Measurements from ENCODE around the gene IFT43.
A peak's percentile ranks its signal among the peaks of the same experiment; 100 is the strongest.

IFT43 gene

DNA sequence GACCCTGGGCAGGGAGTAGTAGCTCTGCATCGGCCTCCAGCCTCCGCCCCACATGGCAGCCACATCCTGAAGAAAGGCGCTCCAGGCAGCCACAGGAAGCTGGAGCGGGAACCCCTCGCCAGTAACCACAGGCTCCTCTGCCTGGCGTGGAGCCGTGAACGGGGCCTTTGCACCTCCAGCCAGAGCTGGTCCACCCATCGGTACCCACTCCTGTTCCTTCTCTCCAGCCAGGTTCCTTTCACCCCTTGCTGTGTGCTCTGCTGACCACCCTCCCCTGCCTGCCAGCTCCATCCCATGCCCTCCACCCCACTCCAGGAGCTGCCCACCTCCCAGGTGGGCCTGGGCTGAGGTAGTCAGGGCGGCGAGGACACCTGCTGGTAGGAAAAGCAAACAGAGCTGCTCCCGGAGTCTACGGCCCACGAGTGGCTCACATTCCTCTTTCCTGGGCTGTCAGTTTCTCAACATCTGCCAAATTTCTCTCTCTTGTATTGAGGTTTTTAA lies 6.4 kb upstream of the IFT43 start:
- DNase-seq (ENCODE audit: insufficient read length, low spot score) (no peak), FAIRE-seq (peak; percentile 43)
- TF ChIP-seq POU2F2 (IDR thresholded peaks at IDR 0.05; ENCODE audit: low read depth, low read length) (no peak), POLR2AphosphoS5 (IDR thresholded peaks at IDR 0.05; ENCODE audit: low read depth, low read length) (no peak), PAX5 (IDR thresholded peaks at IDR 0.05; ENCODE audit: insufficient read depth, low read length, severe bottlenecking) (no peak), POLR2A (IDR thresholded peaks at IDR 0.05; ENCODE audit: low read depth, low read length) (no peak), SPI1 (IDR thresholded peaks at IDR 0.05; ENCODE audit: low read depth, low read length) (no peak), TAF1 (IDR thresholded peaks at IDR 0.05; ENCODE audit: low read depth, low read length) (no peak)

- DNase-seq (ENCODE audit: insufficient read length, low spot score) = no peak
- TF ChIP-seq POU2F2 (IDR thresholded peaks at IDR 0.05; ENCODE audit: low read depth, low read length) (no peak), POLR2AphosphoS5 (IDR thresholded peaks at IDR 0.05; ENCODE audit: low read depth, low read length) (no peak), PAX5 (IDR thresholded peaks at IDR 0.05; ENCODE audit: insufficient read depth, low read length, severe bottlenecking) (no peak), TAF1 (IDR thresholded peaks at IDR 0.05; ENCODE audit: low read depth, low read length) (no peak), SPI1 (IDR thresholded peaks at IDR 0.05; ENCODE audit: low read depth, low read length) (no peak)
- FAIRE-seq = no peak
Observed at GRCh38 chr14:75979648-75980565, 5.7 kb upstream of the IFT43 start.

- FAIRE-seq = no peak
- DNase-seq (ENCODE audit: insufficient read length, low spot score) = no peak
- no peak for TF ChIP-seq TAF1 (IDR thresholded peaks at IDR 0.05; ENCODE audit: low read depth, low read length)
- TF ChIP-seq POLR2A (IDR thresholded peaks at IDR 0.05; ENCODE audit: low read depth, low read length) = no peak
- TF ChIP-seq PAX5 (IDR thresholded peaks at IDR 0.05; ENCODE audit: insufficient read depth, low read length, severe bottlenecking) = no peak
- TF ChIP-seq SPI1 (IDR thresholded peaks at IDR 0.05; ENCODE audit: low read depth, low read length) = no peak
- no peak for TF ChIP-seq POU2F2 (IDR thresholded peaks at IDR 0.05; ENCODE audit: low read depth, low read length)
- no peak for TF ChIP-seq POLR2AphosphoS5 (IDR thresholded peaks at IDR 0.05; ENCODE audit: low read depth, low read length)
Observed at GRCh38 chr14:75980856-75981255, 4.7 kb upstream of the IFT43 start.

DNA sequence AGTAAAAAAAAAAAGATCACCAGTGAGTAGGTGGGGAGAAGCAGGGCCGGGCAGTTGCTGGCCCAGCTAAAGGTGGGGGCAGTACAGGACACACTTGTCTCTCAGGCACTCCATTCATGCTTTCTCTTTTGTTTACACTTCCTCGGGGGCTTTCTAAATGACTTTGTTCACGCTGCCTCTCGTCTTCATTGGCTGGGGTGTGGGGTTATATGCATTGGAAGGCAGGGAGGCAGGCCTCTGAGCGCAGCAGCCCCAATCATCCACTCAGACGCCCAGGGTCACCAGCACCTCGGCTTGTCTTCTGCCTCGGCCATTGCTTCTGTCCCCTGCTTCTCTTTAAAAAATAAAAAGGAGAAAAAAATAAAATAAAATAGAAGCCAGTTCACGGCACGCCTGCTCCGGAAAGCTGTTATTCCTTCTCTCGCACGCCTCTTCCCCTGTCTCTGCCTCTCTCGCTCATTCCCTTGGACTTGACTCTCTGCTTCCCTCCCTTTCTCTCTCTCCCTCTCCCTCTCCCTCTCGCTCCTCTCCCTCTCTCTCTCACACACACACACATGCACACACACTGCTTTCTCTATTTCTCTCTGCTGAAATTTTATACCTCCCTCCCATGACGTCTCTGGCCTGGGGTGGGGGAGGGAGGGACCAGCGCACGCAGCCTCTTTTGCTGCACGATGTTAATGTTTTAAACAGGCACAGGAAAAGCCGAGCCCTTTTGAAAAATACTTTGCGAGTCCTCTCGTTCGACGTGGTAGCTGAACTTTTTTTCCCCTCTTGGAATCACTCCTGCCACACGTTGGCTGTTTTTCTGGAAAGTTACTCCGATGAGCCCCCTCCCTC lies 3.9 kb upstream of the IFT43 start, which contains the start of gene TGFB3:
Gene TGFB3, minus strand, starts transcription at position 570 of the 840 bp plus-strand sequence. CDS start 1,102 bp downstream, outside the sequence.
- DNase-seq (ENCODE audit: insufficient read length, low spot score) = peak; percentile 69
- TF ChIP-seq POLR2A (IDR thresholded peaks at IDR 0.05; ENCODE audit: low read depth, low read length) = 0 out of 2 replicates have a peak, but pooled peaks have one; percentile 31
- peak; percentile 91 for TF ChIP-seq POU2F2 (IDR thresholded peaks at IDR 0.05; ENCODE audit: low read depth, low read length)
- TF ChIP-seq POLR2AphosphoS5 (IDR thresholded peaks at IDR 0.05; ENCODE audit: low read depth, low read length) = no peak
- TF ChIP-seq PAX5 (IDR thresholded peaks at IDR 0.05; ENCODE audit: insufficient read depth, low read length, severe bottlenecking) = no peak
- TF ChIP-seq TAF1 (IDR thresholded peaks at IDR 0.05; ENCODE audit: low read depth, low read length) = no peak
- peak; percentile 72 for TF ChIP-seq SPI1 (IDR thresholded peaks at IDR 0.05; ENCODE audit: low read depth, low read length)
- FAIRE-seq = peak; percentile 91

DNA sequence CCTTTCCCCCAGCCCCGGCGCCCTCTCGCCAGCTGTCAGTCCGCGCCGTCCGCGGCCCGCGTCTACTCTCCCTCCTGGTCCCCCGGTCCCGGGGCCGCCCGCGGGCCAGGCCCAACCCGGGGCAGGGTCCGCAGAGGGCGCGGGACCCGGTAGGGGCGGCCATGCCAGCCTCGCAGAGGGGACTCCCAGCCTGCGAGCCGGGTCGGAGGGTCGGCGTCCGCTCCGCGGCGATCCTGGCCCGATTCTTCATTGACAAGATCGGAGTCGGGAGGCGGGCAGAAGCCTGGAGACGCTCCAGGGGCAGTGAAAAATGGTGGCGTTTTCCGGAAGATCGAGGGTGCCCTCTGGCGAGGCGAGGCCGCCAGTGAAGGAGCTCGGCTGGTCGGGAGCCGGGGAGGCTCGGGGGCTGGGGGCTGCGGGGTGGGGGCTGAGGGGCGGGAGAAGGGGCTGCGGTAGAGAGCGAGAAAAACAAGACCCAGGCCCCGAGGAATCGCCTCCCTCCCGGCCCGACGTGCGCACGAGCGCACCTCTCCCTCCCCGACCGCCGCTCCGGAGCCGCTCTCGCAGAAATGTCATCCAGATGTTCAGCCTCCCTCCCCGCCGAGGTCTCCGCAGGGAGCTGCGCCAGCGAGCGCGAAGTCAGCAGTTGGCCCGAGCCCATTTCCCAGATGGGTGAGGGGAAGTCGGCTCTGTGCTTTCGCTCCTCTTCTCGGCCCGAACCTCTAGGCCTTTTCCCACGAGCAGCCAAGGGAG lies 3.1 kb upstream of the IFT43 start:
- DNase-seq (ENCODE audit: insufficient read length, low spot score) (peak; percentile 63), FAIRE-seq (peak; percentile 82)
- TF ChIP-seq SPI1 (IDR thresholded peaks at IDR 0.05; ENCODE audit: low read depth, low read length) (no peak), TAF1 (IDR thresholded peaks at IDR 0.05; ENCODE audit: low read depth, low read length) (no peak), PAX5 (IDR thresholded peaks at IDR 0.05; ENCODE audit: insufficient read depth, low read length, severe bottlenecking) (no peak), POLR2AphosphoS5 (IDR thresholded peaks at IDR 0.05; ENCODE audit: low read depth, low read length) (no peak), POLR2A (IDR thresholded peaks at IDR 0.05; ENCODE audit: low read depth, low read length) (no peak), POU2F2 (IDR thresholded peaks at IDR 0.05; ENCODE audit: low read depth, low read length) (no peak)

DNA sequence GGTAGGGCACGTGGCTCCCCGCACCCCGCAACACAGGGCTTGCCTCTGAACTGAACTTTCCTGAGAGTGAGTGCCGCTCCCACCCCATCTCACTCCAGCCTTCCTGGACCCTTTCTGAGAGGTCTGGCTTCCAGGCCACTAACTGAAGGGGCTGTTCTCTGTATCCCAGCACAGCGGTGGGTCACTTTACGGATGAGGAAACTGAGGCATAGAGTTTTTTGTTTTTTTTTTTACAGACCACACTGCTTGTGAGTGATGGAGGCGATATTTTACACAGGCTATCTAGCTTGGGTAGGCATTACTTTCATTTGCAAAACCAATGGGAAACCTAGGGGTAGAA lies 2.6 kb upstream of the IFT43 start:
- FAIRE-seq (no peak), DNase-seq (ENCODE audit: insufficient read length, low spot score) (no peak)
- TF ChIP-seq SPI1 (IDR thresholded peaks at IDR 0.05; ENCODE audit: low read depth, low read length) = no peak
- no peak for TF ChIP-seq POU2F2 (IDR thresholded peaks at IDR 0.05; ENCODE audit: low read depth, low read length)
- no peak for TF ChIP-seq PAX5 (IDR thresholded peaks at IDR 0.05; ENCODE audit: insufficient read depth, low read length, severe bottlenecking)
- TF ChIP-seq POLR2AphosphoS5 (IDR thresholded peaks at IDR 0.05; ENCODE audit: low read depth, low read length) = no peak
- no peak for TF ChIP-seq POLR2A (IDR thresholded peaks at IDR 0.05; ENCODE audit: low read depth, low read length)
- TF ChIP-seq TAF1 (IDR thresholded peaks at IDR 0.05; ENCODE audit: low read depth, low read length) = no peak

GRCh38 chr14:75984674-75985073 lies 889 bp upstream of the IFT43 start:
- FAIRE-seq (no peak), DNase-seq (ENCODE audit: insufficient read length, low spot score) (no peak)
- no peak for TF ChIP-seq POLR2AphosphoS5 (IDR thresholded peaks at IDR 0.05; ENCODE audit: low read depth, low read length)
- no peak for TF ChIP-seq SPI1 (IDR thresholded peaks at IDR 0.05; ENCODE audit: low read depth, low read length)
- TF ChIP-seq PAX5 (IDR thresholded peaks at IDR 0.05; ENCODE audit: insufficient read depth, low read length, severe bottlenecking) = no peak
- no peak for TF ChIP-seq TAF1 (IDR thresholded peaks at IDR 0.05; ENCODE audit: low read depth, low read length)
- no peak for TF ChIP-seq POLR2A (IDR thresholded peaks at IDR 0.05; ENCODE audit: low read depth, low read length)
- no peak for TF ChIP-seq POU2F2 (IDR thresholded peaks at IDR 0.05; ENCODE audit: low read depth, low read length)

- no peak for FAIRE-seq
- TF ChIP-seq POU2F2 (IDR thresholded peaks at IDR 0.05; ENCODE audit: low read depth, low read length) = no peak
- no peak for TF ChIP-seq SPI1 (IDR thresholded peaks at IDR 0.05; ENCODE audit: low read depth, low read length)
- TF ChIP-seq POLR2A (IDR thresholded peaks at IDR 0.05; ENCODE audit: low read depth, low read length) = no peak
Observed at GRCh38 chr14:75986439-75986765, 839 bp downstream of the IFT43 start.

More at GRCh38 chr14:75986439-75986765, 839 bp downstream of the IFT43 start:
- no peak for DNase-seq (ENCODE audit: insufficient read length, low spot score)
